PC-3 (cell line): ENCODE results near the gene TRNP1.

Experiments used
- CTCF ChIP-seq: fragments of 300-600 bp; sonication (generic); conservative IDR thresholded peaks from 2 replicates; pipeline ENCODE4 v1.5.1; 2017; ENCODE audit warnings: antibody characterized with exemption, low read depth, mild to moderate bottlenecking, low read length
- EZH2phosphoT487 ChIP-seq: fragments of 300-600 bp; sonication (generic); IDR thresholded peaks from 2 replicates; pipeline ENCODE4 v1.6.1; 2018; ENCODE audit warnings: mild to moderate bottlenecking, antibody characterized with exemption, low read length, borderline replicate concordance

- TF ChIP-seq CTCF (no peak), EZH2phosphoT487 (no peak)
Observed at GRCh38 chr1:26945728-26946127, 47.8 kb upstream of the TRNP1 start.
